K562 (cell line): ENCODE results near the gene KRABD2.

Source experiments
- CREB1 ChIP-seq, 2 experiments: sonication (generic) in 1 of 2; formaldehyde crosslinking in 1 of 2; IDR thresholded peaks; 2 replicates each; pipeline versions ENCODE4 v1.6.1 to v1.8.0; 2012 to 2022; ENCODE audit warnings: inconsistent platforms in 1 of 2, mild to moderate bottlenecking in 1 of 2, missing genetic modification reagents in 1 of 2, moderate library complexity in 1 of 2
- FOXA3 ChIP-seq, 2 experiments: fragments of 450-650 bp in 1 of 2; sonication (generic) in 1 of 2; formaldehyde crosslinking; IDR thresholded peaks in 1 of 2; conservative IDR thresholded peaks in 1 of 2; 2 replicates each; pipeline versions ENCODE4 v1.4.0 to v1.8.0; 2020 to 2022; ENCODE audit warnings: mild to moderate bottlenecking in 2 of 2, missing genetic modification reagents in 1 of 2
- GABPB1 ChIP-seq: sonication (generic); formaldehyde crosslinking; IDR thresholded peaks from 2 replicates; pipeline ENCODE4 v1.8.0; 2022; ENCODE audit warnings: mild to moderate bottlenecking, missing genetic modification reagents
- TF ChIP-seq, protein P1 (sequence below), 2 experiments: fragments of 450-650 bp in 1 of 2; IDR thresholded peaks; 2 replicates each; pipeline ENCODE4 v1.6.1; 2011 to 2017; ENCODE audit warnings: low read depth in 2 of 2, antibody characterized with exemption in 1 of 2, borderline replicate concordance in 1 of 2, low read length in 1 of 2, mild to moderate bottlenecking in 1 of 2, mixed read lengths in 1 of 2; ENCODE audit not compliant: control insufficient read depth in 1 of 2
- TF ChIP-seq, protein P2 (sequence below): sonication (generic); formaldehyde crosslinking; IDR thresholded peaks from 2 replicates; pipeline ENCODE4 v1.8.0; 2022; ENCODE audit warnings: missing genetic modification reagents, mild to moderate bottlenecking, borderline replicate concordance
- TF ChIP-seq, protein P3 (sequence below), 2 experiments: fragments of 200-800 bp in 1 of 2; sonication (Bioruptor generic) in 1 of 2; sonication (generic) in 1 of 2; formaldehyde crosslinking in 1 of 2; IDR thresholded peaks in 1 of 2; conservative IDR thresholded peaks in 1 of 2; 2 replicates each; pipeline versions ENCODE4 v1.5.0 to v1.6.1; 2016 to 2020; ENCODE audit warnings: missing compliant biosample characterization in 1 of 2, missing genetic modification characterization in 1 of 2, missing genetic modification reagents in 1 of 2
- TF ChIP-seq, protein P4 (sequence below): fragments of 150-350 bp; conservative IDR thresholded peaks from 2 replicates; pipeline ENCODE4 v1.6.1; 2014; ENCODE audit warnings: low read length
- TF ChIP-seq, protein P5 (sequence below): sonication (generic); formaldehyde crosslinking; IDR thresholded peaks from 2 replicates; pipeline ENCODE4 v1.8.0; 2022; ENCODE audit warnings: missing genetic modification reagents, mild to moderate bottlenecking, moderate library complexity, borderline replicate concordance

Gene KRABD2

DNA sequence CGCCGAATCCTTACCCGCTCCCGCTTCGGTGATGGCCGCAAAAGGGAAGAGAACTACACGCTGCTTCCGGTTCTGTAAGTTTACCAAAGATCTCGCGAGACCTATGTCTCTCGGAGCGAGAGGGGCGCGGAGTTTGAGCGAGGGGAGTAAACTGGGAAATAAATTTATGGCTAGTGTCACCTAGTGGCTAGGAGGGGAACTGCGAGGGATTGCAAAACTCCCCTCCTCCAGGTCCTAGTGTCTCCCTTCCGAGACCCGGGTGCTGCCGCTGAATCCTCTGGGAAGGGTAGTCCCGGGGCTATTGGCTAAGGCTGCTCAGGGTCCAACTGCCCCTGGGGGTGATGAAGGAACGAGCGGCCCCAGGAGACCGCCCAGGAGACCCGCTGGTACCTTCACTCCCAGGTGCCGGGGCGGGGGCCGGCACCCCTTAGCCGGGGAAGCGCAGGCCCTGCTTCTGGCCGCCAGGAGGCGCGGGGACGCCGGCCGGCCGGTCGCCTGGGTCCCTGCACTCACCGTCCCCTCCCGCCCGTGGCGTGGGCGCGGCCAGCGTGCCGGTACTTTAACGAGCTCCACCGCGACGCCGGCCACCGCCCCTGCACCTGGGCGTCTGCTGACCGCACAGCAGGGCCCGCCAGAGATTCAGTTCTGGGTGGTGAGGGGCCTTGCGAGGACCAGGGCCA lies 6.8 kb upstream of the KRABD2 start, which contains the start of gene RPL26 (continued):
- TF ChIP-seq, protein P1, sequence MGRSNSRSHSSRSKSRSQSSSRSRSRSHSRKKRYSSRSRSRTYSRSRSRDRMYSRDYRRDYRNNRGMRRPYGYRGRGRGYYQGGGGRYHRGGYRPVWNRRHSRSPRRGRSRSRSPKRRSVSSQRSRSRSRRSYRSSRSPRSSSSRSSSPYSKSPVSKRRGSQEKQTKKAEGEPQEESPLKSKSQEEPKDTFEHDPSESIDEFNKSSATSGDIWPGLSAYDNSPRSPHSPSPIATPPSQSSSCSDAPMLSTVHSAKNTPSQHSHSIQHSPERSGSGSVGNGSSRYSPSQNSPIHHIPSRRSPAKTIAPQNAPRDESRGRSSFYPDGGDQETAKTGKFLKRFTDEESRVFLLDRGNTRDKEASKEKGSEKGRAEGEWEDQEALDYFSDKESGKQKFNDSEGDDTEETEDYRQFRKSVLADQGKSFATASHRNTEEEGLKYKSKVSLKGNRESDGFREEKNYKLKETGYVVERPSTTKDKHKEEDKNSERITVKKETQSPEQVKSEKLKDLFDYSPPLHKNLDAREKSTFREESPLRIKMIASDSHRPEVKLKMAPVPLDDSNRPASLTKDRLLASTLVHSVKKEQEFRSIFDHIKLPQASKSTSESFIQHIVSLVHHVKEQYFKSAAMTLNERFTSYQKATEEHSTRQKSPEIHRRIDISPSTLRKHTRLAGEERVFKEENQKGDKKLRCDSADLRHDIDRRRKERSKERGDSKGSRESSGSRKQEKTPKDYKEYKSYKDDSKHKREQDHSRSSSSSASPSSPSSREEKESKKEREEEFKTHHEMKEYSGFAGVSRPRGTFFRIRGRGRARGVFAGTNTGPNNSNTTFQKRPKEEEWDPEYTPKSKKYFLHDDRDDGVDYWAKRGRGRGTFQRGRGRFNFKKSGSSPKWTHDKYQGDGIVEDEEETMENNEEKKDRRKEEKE (IDR thresholded peaks at IDR 0.05; ENCODE audit: borderline replicate concordance in 1 of 2, control insufficient read depth in 1 of 2, low read depth in 2 of 2, low read length in 1 of 2) = peak in 1 of 2 experiments; percentile 80; a peak in 1 of 4 replicates
- TF ChIP-seq, protein P2, sequence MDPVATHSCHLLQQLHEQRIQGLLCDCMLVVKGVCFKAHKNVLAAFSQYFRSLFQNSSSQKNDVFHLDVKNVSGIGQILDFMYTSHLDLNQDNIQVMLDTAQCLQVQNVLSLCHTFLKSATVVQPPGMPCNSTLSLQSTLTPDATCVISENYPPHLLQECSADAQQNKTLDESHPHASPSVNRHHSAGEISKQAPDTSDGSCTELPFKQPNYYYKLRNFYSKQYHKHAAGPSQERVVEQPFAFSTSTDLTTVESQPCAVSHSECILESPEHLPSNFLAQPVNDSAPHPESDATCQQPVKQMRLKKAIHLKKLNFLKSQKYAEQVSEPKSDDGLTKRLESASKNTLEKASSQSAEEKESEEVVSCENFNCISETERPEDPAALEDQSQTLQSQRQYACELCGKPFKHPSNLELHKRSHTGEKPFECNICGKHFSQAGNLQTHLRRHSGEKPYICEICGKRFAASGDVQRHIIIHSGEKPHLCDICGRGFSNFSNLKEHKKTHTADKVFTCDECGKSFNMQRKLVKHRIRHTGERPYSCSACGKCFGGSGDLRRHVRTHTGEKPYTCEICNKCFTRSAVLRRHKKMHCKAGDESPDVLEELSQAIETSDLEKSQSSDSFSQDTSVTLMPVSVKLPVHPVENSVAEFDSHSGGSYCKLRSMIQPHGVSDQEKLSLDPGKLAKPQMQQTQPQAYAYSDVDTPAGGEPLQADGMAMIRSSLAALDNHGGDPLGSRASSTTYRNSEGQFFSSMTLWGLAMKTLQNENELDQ (CRISPR knock-in tag) = no peak
- TF ChIP-seq, protein P3, sequence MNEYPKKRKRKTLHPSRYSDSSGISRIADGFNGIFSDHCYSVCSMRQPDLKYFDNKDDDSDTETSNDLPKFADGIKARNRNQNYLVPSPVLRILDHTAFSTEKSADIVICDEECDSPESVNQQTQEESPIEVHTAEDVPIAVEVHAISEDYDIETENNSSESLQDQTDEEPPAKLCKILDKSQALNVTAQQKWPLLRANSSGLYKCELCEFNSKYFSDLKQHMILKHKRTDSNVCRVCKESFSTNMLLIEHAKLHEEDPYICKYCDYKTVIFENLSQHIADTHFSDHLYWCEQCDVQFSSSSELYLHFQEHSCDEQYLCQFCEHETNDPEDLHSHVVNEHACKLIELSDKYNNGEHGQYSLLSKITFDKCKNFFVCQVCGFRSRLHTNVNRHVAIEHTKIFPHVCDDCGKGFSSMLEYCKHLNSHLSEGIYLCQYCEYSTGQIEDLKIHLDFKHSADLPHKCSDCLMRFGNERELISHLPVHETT (CRISPR knock-in tag; conservative IDR thresholded peaks at IDR 0.05 in 1 of 2, IDR thresholded peaks at IDR 0.05 in 1 of 2) = peak in 1 of 2 experiments; percentile 75; a peak in 2 of 4 replicates
- TF ChIP-seq CREB1 (IDR thresholded peaks at IDR 0.05) = 0 out of 2 replicates have a peak, but pooled peaks have one; percentile 22
- no peak for TF ChIP-seq CREB1 (CRISPR knock-in tag; IDR thresholded peaks at IDR 0.05)
- no peak for TF ChIP-seq FOXA3 (CRISPR knock-in tag; conservative IDR thresholded peaks at IDR 0.05 in 1 of 2, IDR thresholded peaks at IDR 0.05 in 1 of 2)
- TF ChIP-seq, protein P4, sequence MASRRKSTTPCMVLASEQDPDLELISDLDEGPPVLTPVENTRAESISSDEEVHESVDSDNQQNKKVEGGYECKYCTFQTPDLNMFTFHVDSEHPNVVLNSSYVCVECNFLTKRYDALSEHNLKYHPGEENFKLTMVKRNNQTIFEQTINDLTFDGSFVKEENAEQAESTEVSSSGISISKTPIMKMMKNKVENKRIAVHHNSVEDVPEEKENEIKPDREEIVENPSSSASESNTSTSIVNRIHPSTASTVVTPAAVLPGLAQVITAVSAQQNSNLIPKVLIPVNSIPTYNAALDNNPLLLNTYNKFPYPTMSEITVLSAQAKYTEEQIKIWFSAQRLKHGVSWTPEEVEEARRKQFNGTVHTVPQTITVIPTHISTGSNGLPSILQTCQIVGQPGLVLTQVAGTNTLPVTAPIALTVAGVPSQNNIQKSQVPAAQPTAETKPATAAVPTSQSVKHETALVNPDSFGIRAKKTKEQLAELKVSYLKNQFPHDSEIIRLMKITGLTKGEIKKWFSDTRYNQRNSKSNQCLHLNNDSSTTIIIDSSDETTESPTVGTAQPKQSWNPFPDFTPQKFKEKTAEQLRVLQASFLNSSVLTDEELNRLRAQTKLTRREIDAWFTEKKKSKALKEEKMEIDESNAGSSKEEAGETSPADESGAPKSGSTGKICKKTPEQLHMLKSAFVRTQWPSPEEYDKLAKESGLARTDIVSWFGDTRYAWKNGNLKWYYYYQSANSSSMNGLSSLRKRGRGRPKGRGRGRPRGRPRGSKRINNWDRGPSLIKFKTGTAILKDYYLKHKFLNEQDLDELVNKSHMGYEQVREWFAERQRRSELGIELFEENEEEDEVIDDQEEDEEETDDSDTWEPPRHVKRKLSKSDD = no peak
- TF ChIP-seq GABPB1 (CRISPR knock-in tag) = peak; percentile 74
- TF ChIP-seq, protein P5, sequence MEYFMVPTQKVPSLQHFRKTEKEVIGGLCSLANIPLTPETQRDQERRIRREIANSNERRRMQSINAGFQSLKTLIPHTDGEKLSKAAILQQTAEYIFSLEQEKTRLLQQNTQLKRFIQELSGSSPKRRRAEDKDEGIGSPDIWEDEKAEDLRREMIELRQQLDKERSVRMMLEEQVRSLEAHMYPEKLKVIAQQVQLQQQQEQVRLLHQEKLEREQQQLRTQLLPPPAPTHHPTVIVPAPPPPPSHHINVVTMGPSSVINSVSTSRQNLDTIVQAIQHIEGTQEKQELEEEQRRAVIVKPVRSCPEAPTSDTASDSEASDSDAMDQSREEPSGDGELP (CRISPR knock-in tag) = peak; percentile 62
